ENCODE results near the gene CKAP2.

CKAP2 gene

GRCh38 chr13:52412128-52412527, 43.1 kb upstream of the CKAP2 start:
- no peak for TF ChIP-seq CTCF (IDR thresholded peaks at IDR 0.05; ENCODE audit: low read depth, low read length)
- TF ChIP-seq MAX (IDR thresholded peaks at IDR 0.05; ENCODE audit: low read depth, low read length), result no peak
- TF ChIP-seq POLR2A (IDR thresholded peaks at IDR 0.05; ENCODE audit: extremely low read depth, insufficient read length), result no peak
- TF ChIP-seq MYC (IDR thresholded peaks at IDR 0.05; ENCODE audit: low read depth, low read length), result no peak
- no peak overlapping the region for H3K4me3 ChIP-seq (ENCODE audit: low read depth, low read length)
- DNase-seq (ENCODE audit: low read depth), result no peak

- no peak for DNase-seq (ENCODE audit: low read depth)
- TF ChIP-seq MYC (IDR thresholded peaks at IDR 0.05; ENCODE audit: low read depth, low read length) (no peak), POLR2A (IDR thresholded peaks at IDR 0.05; ENCODE audit: extremely low read depth, insufficient read length) (no peak), CTCF (IDR thresholded peaks at IDR 0.05; ENCODE audit: low read depth, low read length) (no peak), MAX (IDR thresholded peaks at IDR 0.05; ENCODE audit: low read depth, low read length) (no peak)
- H3K4me3 ChIP-seq (ENCODE audit: low read depth, low read length), result no peak overlapping the region
Measured at GRCh38 chr13:52414051-52414450, 41.2 kb upstream of the CKAP2 start.

GRCh38 chr13:52414963-52415362, 40.3 kb upstream of the CKAP2 start:
- H3K4me3 ChIP-seq (ENCODE audit: low read depth, low read length), result no peak overlapping the region
- no peak for DNase-seq (ENCODE audit: low read depth)
- TF ChIP-seq POLR2A (IDR thresholded peaks at IDR 0.05; ENCODE audit: extremely low read depth, insufficient read length), result no peak
- TF ChIP-seq MAX (IDR thresholded peaks at IDR 0.05; ENCODE audit: low read depth, low read length), result no peak
- no peak for TF ChIP-seq CTCF (IDR thresholded peaks at IDR 0.05; ENCODE audit: low read depth, low read length)
- TF ChIP-seq MYC (IDR thresholded peaks at IDR 0.05; ENCODE audit: low read depth, low read length), result no peak

GRCh38 chr13:52419080-52419479, 36.2 kb upstream of the CKAP2 start:
- TF ChIP-seq MAX (IDR thresholded peaks at IDR 0.05; ENCODE audit: low read depth, low read length) (no peak), POLR2A (IDR thresholded peaks at IDR 0.05; ENCODE audit: extremely low read depth, insufficient read length) (no peak), MYC (IDR thresholded peaks at IDR 0.05; ENCODE audit: low read depth, low read length) (no peak)
- no peak for DNase-seq (ENCODE audit: low read depth)
- no peak overlapping the region for H3K4me3 ChIP-seq (ENCODE audit: low read depth, low read length)

GRCh38 chr13:52421216-52421615, 34.1 kb upstream of the CKAP2 start:
- DNase-seq (ENCODE audit: low read depth), result peak; percentile 52
- no peak overlapping the region for H3K4me3 ChIP-seq (ENCODE audit: low read depth, low read length)
- no peak for TF ChIP-seq MYC (IDR thresholded peaks at IDR 0.05; ENCODE audit: low read depth, low read length)
- TF ChIP-seq CTCF (IDR thresholded peaks at IDR 0.05; ENCODE audit: low read depth, low read length), result no peak
- TF ChIP-seq POLR2A (IDR thresholded peaks at IDR 0.05; ENCODE audit: extremely low read depth, insufficient read length), result no peak
- no peak for TF ChIP-seq MAX (IDR thresholded peaks at IDR 0.05; ENCODE audit: low read depth, low read length)

- TF ChIP-seq MAX (IDR thresholded peaks at IDR 0.05; ENCODE audit: low read depth, low read length), result no peak
- TF ChIP-seq POLR2A (IDR thresholded peaks at IDR 0.05; ENCODE audit: extremely low read depth, insufficient read length), result no peak
- no peak for TF ChIP-seq CTCF (IDR thresholded peaks at IDR 0.05; ENCODE audit: low read depth, low read length)
- no peak for TF ChIP-seq MYC (IDR thresholded peaks at IDR 0.05; ENCODE audit: low read depth, low read length)
- no peak for DNase-seq (ENCODE audit: low read depth)
- H3K4me3 ChIP-seq (ENCODE audit: low read depth, low read length), result no peak overlapping the region
Measured at GRCh38 chr13:52428295-52428694, 27.0 kb upstream of the CKAP2 start.

Measured in NB4 (cell line).